SK-N-SH (cell line): ENCODE measurements around the gene SMIM24.
"Not testable (repeated sequence)": the region's sequence is repeated elsewhere in the genome, so short reads cannot be mapped to it uniquely, and the experiment has no call there.

Experiments used
- EZH2phosphoT487 ChIP-seq: fragments of 200-600 bp; sonication (generic); IDR thresholded peaks from 2 replicates; pipeline ENCODE4 v1.6.1; 2017; ENCODE audit warnings: low read depth, mixed run types, mild to moderate bottlenecking, antibody characterized with exemption, moderate library complexity, borderline replicate concordance
- SIN3A ChIP-seq: IDR thresholded peaks from 2 replicates; pipeline ENCODE4 v1.6.1; 2012; ENCODE audit warnings: low read depth, mild to moderate bottlenecking, low read length, moderate library complexity, borderline replicate concordance
- TF ChIP-seq, protein P1 (sequence below): IDR thresholded peaks from 2 replicates; pipeline ENCODE4 v1.4.0; 2012; ENCODE audit warnings: low read depth
- TF ChIP-seq, protein P2 (sequence below): fragments of 150-350 bp; IDR thresholded peaks from 2 replicates; pipeline ENCODE4 v1.6.1; 2017; ENCODE audit warnings: antibody characterized with exemption, low read length, low read depth, borderline replicate concordance

DNA sequence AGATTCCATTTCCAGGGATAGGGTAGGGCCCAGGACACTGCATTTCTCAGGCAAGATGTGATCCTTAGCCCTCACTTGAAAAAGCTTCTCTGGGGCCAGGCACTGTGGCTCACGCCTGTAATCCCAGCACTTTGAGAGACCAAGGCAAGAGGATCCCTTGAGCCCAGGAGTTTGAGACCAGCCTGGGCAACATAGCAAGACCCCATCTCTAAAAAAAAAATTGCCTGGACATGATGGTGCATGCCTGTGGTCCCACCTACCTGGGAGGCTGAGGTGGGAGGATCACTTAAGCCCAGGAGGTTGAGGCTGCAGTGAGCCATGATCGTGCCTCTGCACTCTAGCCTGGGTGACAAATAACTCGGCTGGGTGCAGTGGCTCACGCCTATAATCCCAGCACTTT lies 33.7 kb downstream of the SMIM24 start:
- TF ChIP-seq, protein P1, sequence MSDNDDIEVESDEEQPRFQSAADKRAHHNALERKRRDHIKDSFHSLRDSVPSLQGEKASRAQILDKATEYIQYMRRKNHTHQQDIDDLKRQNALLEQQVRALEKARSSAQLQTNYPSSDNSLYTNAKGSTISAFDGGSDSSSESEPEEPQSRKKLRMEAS: not testable (repeated sequence)
- TF ChIP-seq EZH2phosphoT487, SIN3A: not testable (repeated sequence)
- TF ChIP-seq, protein P2, sequence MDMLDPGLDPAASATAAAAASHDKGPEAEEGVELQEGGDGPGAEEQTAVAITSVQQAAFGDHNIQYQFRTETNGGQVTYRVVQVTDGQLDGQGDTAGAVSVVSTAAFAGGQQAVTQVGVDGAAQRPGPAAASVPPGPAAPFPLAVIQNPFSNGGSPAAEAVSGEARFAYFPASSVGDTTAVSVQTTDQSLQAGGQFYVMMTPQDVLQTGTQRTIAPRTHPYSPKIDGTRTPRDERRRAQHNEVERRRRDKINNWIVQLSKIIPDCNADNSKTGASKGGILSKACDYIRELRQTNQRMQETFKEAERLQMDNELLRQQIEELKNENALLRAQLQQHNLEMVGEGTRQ: not testable (repeated sequence)
